NCI-H82 (cell line): ENCODE data around the gene CLEC18B.
A peak's percentile ranks its signal among the peaks of the same experiment; 100 is the strongest.
"Not testable (repeated sequence)": the region's sequence is repeated elsewhere in the genome, so short reads cannot be mapped to it uniquely, and the experiment has no call there.

Experiments used
- DNase-seq: peaks from one replicate; lab custom pipeline; 2025; lab: John Stamatoyannopoulos, UW

CLEC18B gene

GRCh38 chr16:74443624-74444346 is 22.5 kb upstream of the CLEC18B start:
- DNase-seq: not testable (repeated sequence)

- DNase-seq: no peak
These were observed 18.4 kb upstream of the CLEC18B start for GRCh38 chr16:74439685-74440084.

DNA sequence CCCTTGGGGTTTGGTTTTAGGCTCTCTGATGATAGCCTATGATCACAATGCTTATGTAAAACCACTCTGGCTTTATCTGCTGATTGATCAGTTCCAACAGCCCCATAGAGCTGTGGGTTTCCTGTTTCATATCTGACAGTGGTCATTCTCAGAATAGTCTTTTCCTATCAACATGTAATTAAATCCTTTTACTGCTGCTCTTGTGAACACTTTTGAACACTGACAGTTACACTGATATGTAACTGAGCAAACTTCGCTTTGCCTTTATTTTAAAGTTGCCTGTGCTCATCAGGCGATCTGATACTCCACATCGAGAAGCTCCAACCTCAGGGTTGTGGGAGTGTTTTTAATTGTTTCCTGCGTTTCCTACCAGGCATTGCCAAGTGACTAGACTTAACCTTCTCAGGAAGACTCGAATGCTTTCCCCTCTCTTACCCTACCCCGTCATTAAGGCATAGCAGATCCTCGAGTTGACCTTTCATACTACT is 17.3 kb upstream of the CLEC18B start:
- no peak for DNase-seq

DNA sequence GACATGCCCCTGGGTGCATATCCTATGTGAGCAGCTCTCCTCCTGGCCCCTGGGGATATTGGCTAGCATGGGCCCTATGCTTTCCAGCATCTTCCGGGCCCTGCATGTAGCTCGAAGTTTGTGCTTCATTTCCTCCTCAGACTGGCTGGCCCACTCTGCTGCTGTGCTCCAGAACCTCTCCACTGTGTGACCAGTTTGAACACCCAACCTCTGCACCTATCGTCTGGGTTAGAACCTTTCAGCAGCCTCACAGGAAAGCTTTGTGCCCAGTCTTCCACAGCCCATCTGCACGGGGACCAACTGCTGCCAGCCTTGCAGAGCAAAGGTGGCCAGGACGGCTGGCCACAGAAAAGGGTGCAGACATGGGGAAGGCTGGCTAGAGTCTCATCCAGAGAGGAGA is 10.2 kb upstream of the CLEC18B start:
- no peak for DNase-seq

DNA sequence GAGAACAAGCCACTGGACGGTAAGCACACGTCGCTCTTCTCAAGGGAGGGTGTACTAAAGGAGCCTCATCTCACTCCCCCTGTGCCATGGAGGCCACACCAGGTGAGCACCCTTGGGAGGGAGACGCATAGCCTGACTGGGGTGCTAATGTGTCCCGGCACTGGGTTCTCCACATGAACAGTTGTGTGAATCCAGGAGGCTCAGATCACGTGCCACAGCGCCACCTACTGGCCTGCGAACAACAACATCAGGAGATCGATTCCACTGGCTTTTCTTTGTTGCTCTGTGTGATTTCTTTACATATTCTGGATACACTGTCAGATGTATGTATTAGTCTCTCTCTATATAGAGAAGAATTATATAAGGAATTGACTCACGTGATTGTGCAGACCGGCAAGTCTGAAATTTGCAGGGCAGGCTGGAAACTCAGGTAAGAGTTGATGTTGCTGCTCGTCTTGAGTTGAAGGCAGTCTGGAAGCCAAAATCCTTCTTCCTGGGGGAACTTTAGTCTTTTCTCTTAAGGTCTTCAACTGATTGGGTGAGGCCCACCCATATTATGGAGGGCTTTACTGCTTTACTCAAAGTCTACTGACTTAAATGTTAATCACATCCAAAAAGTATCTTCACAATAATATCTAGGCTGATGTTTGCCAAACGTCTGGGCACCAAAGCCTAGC is 8.9 kb upstream of the CLEC18B start:
- peak; percentile 60 for DNase-seq

- DNase-seq: not testable (repeated sequence)
These were observed 7.2 kb upstream of the CLEC18B start for GRCh38 chr16:74428493-74428892.

GRCh38 chr16:74425751-74426150 is 4.5 kb upstream of the CLEC18B start:
- DNase-seq: not testable (repeated sequence)

- DNase-seq: not testable (repeated sequence)
These were observed 2.4 kb upstream of the CLEC18B start for GRCh38 chr16:74423721-74424120.

GRCh38 chr16:74422086-74422485 is 808 bp upstream of the CLEC18B start:
- not testable (repeated sequence) for DNase-seq

DNA sequence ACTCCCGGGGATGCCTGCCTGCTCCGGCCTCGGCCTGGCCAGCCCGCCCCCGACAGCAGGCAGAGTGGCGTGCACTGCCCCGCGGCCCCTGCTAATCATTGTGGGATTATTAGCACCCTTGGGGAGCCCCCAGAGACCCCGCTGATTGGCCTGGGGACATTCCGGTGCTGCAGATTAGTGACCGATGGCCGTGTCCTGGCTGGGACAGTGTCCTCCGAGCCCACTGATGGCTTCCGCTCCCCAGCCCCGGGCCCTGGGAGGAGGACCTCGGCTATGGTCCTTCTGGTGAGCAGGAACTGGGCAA is 156 bp upstream of the CLEC18B start:
- DNase-seq: not testable (repeated sequence)

DNA sequence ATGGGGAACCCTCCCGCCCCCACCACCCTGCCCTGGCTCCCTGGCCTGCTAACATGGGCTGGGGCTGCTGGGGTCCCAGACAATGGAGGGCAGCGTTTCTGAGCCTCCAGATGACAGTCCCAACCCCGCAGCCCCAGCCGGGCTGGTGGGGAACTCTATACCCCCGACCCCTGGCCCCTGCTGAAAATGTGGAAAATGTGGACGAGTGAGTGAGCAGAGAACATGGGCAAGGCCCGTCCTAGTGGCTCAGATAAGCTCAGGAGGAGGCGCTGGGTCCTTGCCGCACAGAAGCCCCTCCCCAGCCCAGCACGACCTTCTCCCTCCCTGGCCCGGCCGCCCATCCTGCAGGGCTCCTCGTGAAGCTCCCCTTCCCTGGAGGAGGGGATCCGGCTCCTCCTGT is 1.5 kb downstream of the CLEC18B start:
- not testable (repeated sequence) for DNase-seq

GRCh38 chr16:74417897-74418296 is 3.4 kb downstream of the CLEC18B start:
- DNase-seq: not testable (repeated sequence)

GRCh38 chr16:74413920-74414319 is 7.4 kb downstream of the CLEC18B start:
- not testable (repeated sequence) for DNase-seq

DNA sequence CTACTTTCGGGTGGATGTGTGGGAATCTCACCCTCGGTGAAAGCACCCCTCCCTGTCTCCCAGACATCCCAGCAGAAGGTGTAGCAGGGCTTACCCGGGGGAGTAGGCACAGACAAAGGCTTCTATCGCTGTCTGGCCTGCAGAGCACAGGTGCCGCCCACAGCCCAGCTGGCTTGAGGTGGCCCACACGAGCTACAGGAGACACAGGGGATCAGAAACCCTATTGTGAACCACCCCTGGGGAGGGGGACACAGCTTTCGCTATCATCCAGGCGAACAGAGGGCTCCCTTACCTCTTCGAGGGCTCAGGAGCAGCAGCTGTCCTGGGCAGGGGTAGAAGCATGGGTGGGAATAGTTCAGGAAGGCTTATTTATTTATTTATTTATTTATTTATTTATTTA is 7.8 kb downstream of the CLEC18B start:
- DNase-seq: not testable (repeated sequence)

GRCh38 chr16:74412775-74413390 is 8.4 kb downstream of the CLEC18B start:
- DNase-seq: not testable (repeated sequence)

GRCh38 chr16:74412138-74412774 is 9.0 kb downstream of the CLEC18B start:
- not testable (repeated sequence) for DNase-seq

DNA sequence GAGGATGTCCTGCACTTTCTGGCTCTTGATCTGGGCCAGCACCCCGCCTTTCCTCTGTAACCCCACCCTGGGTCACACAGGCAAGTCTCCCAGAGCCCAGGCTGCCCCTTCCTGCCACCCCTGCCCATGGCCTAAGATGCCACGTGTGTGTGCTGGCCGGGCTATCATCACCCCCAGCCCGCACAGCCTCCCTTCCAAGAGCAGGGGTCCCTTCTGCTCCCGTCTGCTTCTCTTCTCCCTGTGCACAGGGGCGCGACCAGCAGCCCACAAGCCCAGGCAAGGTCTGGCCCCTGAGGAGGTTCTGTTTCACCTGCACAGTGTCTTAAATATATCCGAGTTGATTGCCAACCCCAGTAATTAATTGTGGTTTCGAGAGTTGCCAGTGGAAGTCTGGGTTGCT is 10.3 kb downstream of the CLEC18B start:
- not testable (repeated sequence) for DNase-seq

DNA sequence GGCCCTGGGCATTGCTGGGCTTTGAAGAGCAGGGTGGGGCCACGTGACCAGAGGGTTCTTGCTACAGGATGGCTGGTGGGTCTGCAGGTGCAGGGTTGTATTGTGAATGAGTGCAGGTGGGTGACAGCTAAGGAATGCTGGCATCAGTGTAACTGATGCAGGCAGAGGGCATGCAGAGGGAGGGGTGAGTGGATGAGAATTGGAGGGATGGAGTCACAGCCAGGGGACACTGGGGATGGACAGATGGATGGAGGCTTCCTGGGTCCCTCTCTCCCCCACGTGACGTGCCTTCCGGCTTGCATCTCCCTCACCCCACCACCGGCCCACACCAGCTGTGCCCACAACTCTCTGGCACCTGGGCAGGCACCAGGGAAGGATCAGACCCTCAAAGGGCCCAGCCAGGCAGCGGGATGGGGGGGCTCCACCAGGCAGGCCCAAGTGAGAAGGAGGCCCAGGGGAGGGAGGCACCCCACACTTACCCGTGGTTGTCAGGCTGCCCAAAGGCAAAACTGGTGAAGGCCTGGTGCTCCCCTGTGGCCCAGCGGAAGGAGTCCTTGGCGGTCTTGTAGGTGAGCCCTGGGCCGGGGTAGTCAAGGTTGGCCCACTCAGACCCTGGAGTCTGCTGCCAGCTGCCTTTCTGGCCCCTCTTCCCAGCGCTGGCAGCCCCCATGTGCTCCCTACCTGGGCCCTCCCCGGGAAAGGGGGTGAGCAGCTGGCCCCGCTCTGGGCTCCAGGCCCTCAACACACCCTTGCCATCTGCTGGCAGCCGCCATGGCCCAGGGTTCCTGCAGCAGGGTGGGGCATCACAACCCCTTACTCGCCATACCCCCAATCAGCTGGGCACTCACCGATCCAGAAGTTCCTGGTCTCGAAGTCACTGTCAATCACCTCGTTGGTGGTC is 11.0 kb downstream of the CLEC18B start:
- DNase-seq: not testable (repeated sequence)

DNA sequence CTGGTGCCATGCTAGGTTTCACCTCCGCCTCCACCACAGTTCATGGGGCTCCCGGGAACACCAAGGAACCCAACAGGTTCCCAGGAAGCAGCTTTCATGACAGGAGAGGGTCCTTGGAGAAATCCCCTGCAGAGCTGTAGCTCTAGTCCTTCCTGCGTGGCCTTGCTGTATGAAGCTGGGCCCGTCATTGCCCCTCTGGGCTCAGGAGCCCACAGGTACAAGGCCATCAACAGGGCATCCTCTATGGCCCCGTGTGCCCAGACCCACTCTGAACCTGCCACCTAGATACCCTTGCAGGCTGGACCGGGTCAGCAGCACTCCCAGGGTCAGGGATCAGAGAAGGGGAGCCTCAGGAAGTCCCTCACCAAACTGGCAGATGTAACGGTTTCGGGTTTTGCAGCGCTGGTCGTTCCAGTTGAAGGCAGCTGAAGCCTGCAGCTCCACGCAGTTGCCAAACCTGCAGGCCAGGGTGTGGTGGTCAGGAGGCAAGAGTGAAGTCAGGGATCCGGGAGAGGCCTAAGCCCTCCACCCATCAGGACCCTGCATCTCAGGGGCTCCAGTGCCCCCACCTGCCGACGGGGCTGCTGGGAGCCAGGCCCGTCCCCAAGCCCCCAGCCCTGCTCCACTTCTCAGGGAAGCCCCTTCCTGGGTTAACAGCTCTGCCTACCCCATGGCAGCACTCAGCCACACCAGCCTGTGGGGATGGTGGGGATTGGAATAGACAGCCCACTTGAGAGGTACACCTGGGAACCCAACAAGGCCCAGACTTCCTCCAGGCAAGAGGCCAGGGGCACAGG is 11.9 kb downstream of the CLEC18B start:
- not testable (repeated sequence) for DNase-seq

DNA sequence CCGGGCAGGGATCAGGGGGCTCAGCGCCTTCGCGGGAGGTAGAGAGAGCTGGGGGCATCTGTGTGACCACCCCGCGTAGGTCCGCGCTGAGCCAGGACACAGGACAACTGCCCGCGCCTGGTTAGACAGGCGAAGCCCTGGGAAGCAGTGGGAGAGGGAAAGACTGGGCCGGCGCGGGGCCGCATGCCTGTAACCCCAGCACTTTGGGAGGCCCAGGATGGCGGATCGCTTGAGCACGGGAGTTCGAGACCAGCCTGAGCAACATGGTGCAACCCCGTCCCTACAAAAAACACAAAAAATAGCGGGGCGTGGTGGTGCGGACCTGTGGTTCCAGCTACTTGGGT is 13.9 kb downstream of the CLEC18B start:
- DNase-seq: not testable (repeated sequence)
